Measurements from ENCODE around the gene MPZL3.

GRCh38 chr11:118219244-118219643 is 32.9 kb downstream of the MPZL3 start:
- TF ChIP-seq CTCF (IDR thresholded peaks at IDR 0.05) (no peak), POLR2A (IDR thresholded peaks at IDR 0.05) (no peak)

Data from adrenal gland (tissue), 5 donors.